Loucy (cell line): Measurements from ENCODE around the gene CIBAR2.

Experiments
- H2AFZ ChIP-seq: fragments of 200-600 bp; sonication (generic); 2 replicates; pipeline ENCODE4 v1.6.0; 2016; ENCODE audit warnings: antibody characterized with exemption, mild to moderate bottlenecking, low read length, moderate library complexity
- H3F3A ChIP-seq: fragments of 200-600 bp; 2 replicates; pipeline ENCODE4 v1.6.0; 2016; ENCODE audit warnings: antibody characterized with exemption, low read depth, mild to moderate bottlenecking
- H3K27me3 ChIP-seq: fragments of 200-600 bp; sonication (generic); 2 replicates; pipeline ENCODE4 v1.6.1; 2014; ENCODE audit warnings: low read length, mild to moderate bottlenecking; ENCODE audit not compliant: insufficient read depth, poor library complexity, severe bottlenecking
- H3K36me3 ChIP-seq: fragments of 200-600 bp; sonication (generic); 2 replicates; pipeline ENCODE4 v1.6.1; 2016; ENCODE audit warnings: low read length; ENCODE audit not compliant: insufficient read depth
- H3K4me1 ChIP-seq: fragments of 200-600 bp; sonication (generic); 2 replicates; pipeline ENCODE4 v1.5.1; 2014; ENCODE audit warnings: low read length, mild to moderate bottlenecking; ENCODE audit not compliant: insufficient read depth, poor library complexity, severe bottlenecking
- H3K4me2 ChIP-seq: fragments of 200-600 bp; sonication (generic); 2 replicates; pipeline ENCODE4 v1.6.0; 2014; ENCODE audit warnings: antibody characterized with exemption, low read length, low read depth, mild to moderate bottlenecking; ENCODE audit not compliant: poor library complexity, severe bottlenecking
- H3K4me3 ChIP-seq: fragments of 200-600 bp; sonication (generic); 2 replicates; pipeline ENCODE4 v1.5.1; 2014; ENCODE audit warnings: low read length, mild to moderate bottlenecking, mixed read lengths; ENCODE audit not compliant: poor library complexity, severe bottlenecking
- H3K79me2 ChIP-seq: fragments of 200-600 bp; sonication (generic); 2 replicates; pipeline ENCODE4 v1.6.1; 2014; ENCODE audit warnings: low read length; ENCODE audit not compliant: insufficient read depth
- H3K9ac ChIP-seq: fragments of 200-600 bp; sonication (generic); 2 replicates; pipeline ENCODE4 v1.6.0; 2014; ENCODE audit warnings: mild to moderate bottlenecking, low read depth, low read length, moderate library complexity; ENCODE audit not compliant: poor library complexity, severe bottlenecking
- H3K9me2 ChIP-seq: fragments of 200-600 bp; sonication (generic); replicated peaks from 2 replicates; pipeline ENCODE4 v1.6.1; 2016; ENCODE audit warnings: low read depth, low read length, mixed read lengths
- H3K9me3 ChIP-seq: fragments of 200-600 bp; sonication (generic); 2 replicates; pipeline ENCODE4 v1.6.1; 2014; ENCODE audit warnings: mild to moderate bottlenecking, antibody characterized with exemption, low read length, low read depth; ENCODE audit not compliant: insufficient read depth
- H4K20me1 ChIP-seq: fragments of 200-600 bp; sonication (generic); 2 replicates; pipeline ENCODE4 v1.6.0; 2014; ENCODE audit warnings: antibody characterized with exemption, low read length, mild to moderate bottlenecking; ENCODE audit not compliant: insufficient read depth, poor library complexity, severe bottlenecking
- CTCF ChIP-seq: fragments of 200-600 bp; sonication (generic); conservative IDR thresholded peaks from 2 replicates; pipeline ENCODE4 v1.5.1; 2014; ENCODE audit warnings: mild to moderate bottlenecking, antibody characterized with exemption, low read length
- EZH2phosphoT487 ChIP-seq: fragments of 200-600 bp; IDR thresholded peaks from 2 replicates; pipeline ENCODE4 v1.6.1; 2018; ENCODE audit warnings: antibody characterized with exemption, mild to moderate bottlenecking, moderate library complexity, borderline replicate concordance

The CIBAR2 gene

GRCh38 chr16:85104147-85104546 lies 8.1 kb downstream of the CIBAR2 start:
- Histone ChIP-seq H3K9ac (peak overlapping the region; percentile 42), H3K4me1 (peaks cover 15% of the 10 kb centered on the region), H4K20me1 (no peaks in the 10 kb centered on the region), H3K9me3 (no peaks in the 10 kb centered on the region), H3K79me2 (no peaks in the 10 kb centered on the region), H3K4me3 (no peak overlapping the region), H3K9me2 (no peaks in the 10 kb centered on the region), H3K4me2 (no peak overlapping the region), H2AFZ (no peak overlapping the region), H3F3A (no peaks in the 10 kb centered on the region), H3K36me3 (no peaks in the 10 kb centered on the region), H3K27me3 (no peaks in the 10 kb centered on the region)
- TF ChIP-seq EZH2phosphoT487 (no peak), CTCF (0 out of 2 replicates have a peak, but pooled peaks have one; percentile 13)

DNA sequence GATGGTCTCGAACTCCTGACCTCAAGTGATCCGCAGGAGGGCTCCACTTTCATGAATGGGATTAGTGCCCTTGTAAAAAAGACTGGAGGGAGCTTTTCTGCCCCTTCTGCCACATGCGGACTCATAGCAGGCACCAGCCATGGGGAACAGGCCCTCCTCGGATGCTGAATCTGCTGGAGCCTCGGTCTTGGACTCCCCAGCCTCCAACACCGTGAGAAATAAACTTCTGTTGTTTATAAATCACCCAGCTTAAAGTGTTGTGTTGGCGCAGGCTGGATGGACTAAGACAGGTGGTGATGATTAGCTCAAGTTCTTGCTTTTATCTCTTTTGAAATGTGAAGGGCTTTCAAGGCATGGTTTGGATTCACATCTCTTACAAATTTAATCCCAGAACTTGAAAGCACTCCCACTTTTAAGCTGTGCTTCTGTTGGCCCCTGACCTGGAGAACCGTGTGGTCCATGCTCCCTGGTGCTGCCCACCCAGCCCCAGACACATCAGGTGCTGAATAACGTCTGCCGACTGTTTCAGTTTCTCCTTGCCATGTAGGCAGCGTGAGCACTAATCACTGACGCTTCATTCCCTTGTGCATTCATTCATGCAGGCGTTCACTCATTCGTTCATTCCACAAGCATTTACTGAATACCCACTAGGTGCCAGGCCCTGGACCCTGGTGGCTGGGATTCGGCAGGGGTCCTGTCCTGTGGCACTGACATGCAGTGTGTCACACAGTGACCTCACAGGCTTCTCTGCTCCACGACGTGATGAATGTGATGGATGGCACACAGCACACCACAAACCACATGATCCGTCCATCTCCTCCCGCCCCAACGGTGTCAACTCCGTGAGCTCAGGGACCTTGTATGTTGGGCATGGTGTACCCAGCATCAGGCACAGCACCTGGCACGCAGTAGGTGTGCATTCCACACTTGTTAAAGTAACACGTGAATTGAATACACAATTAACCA lies 8.9 kb downstream of the CIBAR2 start:
- H4K20me1 ChIP-seq = no peaks in the 10 kb centered on the region
- no peaks in the 10 kb centered on the region for H3K9me2 ChIP-seq
- H3K79me2 ChIP-seq = no peaks in the 10 kb centered on the region
- H3K36me3 ChIP-seq = no peaks in the 10 kb centered on the region
- H3F3A ChIP-seq = no peaks in the 10 kb centered on the region
- no peak overlapping the region for H3K9ac ChIP-seq
- no peaks in the 10 kb centered on the region for H3K9me3 ChIP-seq
- H2AFZ ChIP-seq = no peak overlapping the region
- peaks cover 15% of the 10 kb centered on the region for H3K4me1 ChIP-seq
- no peak overlapping the region for H3K4me2 ChIP-seq
- no peak for TF ChIP-seq EZH2phosphoT487
- no peak for TF ChIP-seq CTCF
- no peaks in the 10 kb centered on the region for H3K27me3 ChIP-seq
- no peak overlapping the region for H3K4me3 ChIP-seq

- no peaks in the 10 kb centered on the region for H3K36me3 ChIP-seq
- no peak overlapping the region for H3K4me3 ChIP-seq
- H3K4me2 ChIP-seq = no peak overlapping the region
Observed at GRCh38 chr16:85101956-85102630, 10.2 kb downstream of the CIBAR2 start.

More at GRCh38 chr16:85101956-85102630, 10.2 kb downstream of the CIBAR2 start:
- no peak for TF ChIP-seq CTCF
- no peak for TF ChIP-seq EZH2phosphoT487
- no peaks in the 10 kb centered on the region for H3K9me2 ChIP-seq
- H3K79me2 ChIP-seq = no peaks in the 10 kb centered on the region
- H3K9me3 ChIP-seq = no peaks in the 10 kb centered on the region
- H3K4me1 ChIP-seq = peaks cover 15% of the 10 kb centered on the region
- no peaks in the 10 kb centered on the region for H3F3A ChIP-seq
- H3K9ac ChIP-seq = no peak overlapping the region
- H4K20me1 ChIP-seq = no peaks in the 10 kb centered on the region
- no peak overlapping the region for H2AFZ ChIP-seq
- H3K27me3 ChIP-seq = no peaks in the 10 kb centered on the region
